DND-41 (cell line): ENCODE results near the gene ZNF180.

ENCODE experiments used
- ATAC-seq: fragments of 200-7000 bp; cut with Tn5 transposase; 3 replicates; pipeline ENCODE4 v1.9.1; 2021; ENCODE audit warnings: low read depth; ENCODE audit not compliant: insufficient read depth
- DNase-seq: peaks from one replicate; pipeline ENCODE4 v3.0.0-alpha.2; 2020
- H2AFZ ChIP-seq: 2 replicates; pipeline ENCODE4 v1.6.0; 2012; ENCODE audit warnings: low read depth, low read length
- H3K27ac ChIP-seq: 2 replicates; pipeline ENCODE4 v1.5.1; 2012; ENCODE audit warnings: low read length, inconsistent platforms
- H3K27me3 ChIP-seq: fragments of 200-600 bp; sonication (generic); 2 replicates; pipeline ENCODE4 v1.6.0; 2012; ENCODE audit warnings: low read length, mild to moderate bottlenecking, inconsistent platforms; ENCODE audit not compliant: insufficient read depth, poor library complexity
- H3K36me3 ChIP-seq: 2 replicates; pipeline ENCODE4 v1.5.1; 2012; ENCODE audit warnings: low read length, inconsistent platforms; ENCODE audit not compliant: insufficient read depth
- H3K4me1 ChIP-seq: 2 replicates; pipeline ENCODE4 v1.5.1; 2012; ENCODE audit warnings: mild to moderate bottlenecking, low read length; ENCODE audit not compliant: insufficient read depth
- H3K4me2 ChIP-seq: 2 replicates; pipeline ENCODE4 v1.6.0; 2012; ENCODE audit warnings: mild to moderate bottlenecking, moderate library complexity, low read length, inconsistent platforms; ENCODE audit not compliant: insufficient read depth
- H3K4me3 ChIP-seq, 2 experiments: fragments of 200-600 bp in 1 of 2; shearing (Covaris generic) in 1 of 2; 2 replicates each; pipeline ENCODE4 v1.5.1; 2012 to 2016; ENCODE audit warnings: inconsistent platforms in 2 of 2, low read length in 2 of 2, mild to moderate bottlenecking in 2 of 2, low read depth in 1 of 2, moderate library complexity in 1 of 2
- H3K79me2 ChIP-seq: 2 replicates; pipeline ENCODE4 v1.6.0; 2012; ENCODE audit warnings: low read length, inconsistent platforms; ENCODE audit not compliant: insufficient read depth
- H3K9ac ChIP-seq: 2 replicates; pipeline ENCODE4 v1.6.0; 2012; ENCODE audit warnings: low read depth, mild to moderate bottlenecking, inconsistent platforms, low read length, moderate library complexity
- H3K9me3 ChIP-seq: 2 replicates; pipeline ENCODE4 v1.5.1; 2012; ENCODE audit warnings: low read length, moderate library complexity, mild to moderate bottlenecking, inconsistent platforms; ENCODE audit not compliant: insufficient read depth, severe bottlenecking
- H4K20me1 ChIP-seq: 2 replicates; pipeline ENCODE4 v1.6.0; 2012; ENCODE audit warnings: low read length; ENCODE audit not compliant: insufficient read depth
- CTCF ChIP-seq: IDR thresholded peaks from 2 replicates; pipeline ENCODE4 v1.5.1; 2012; ENCODE audit warnings: borderline replicate concordance, low read length, moderate library complexity, mild to moderate bottlenecking; ENCODE audit not compliant: poor library complexity, severe bottlenecking; ENCODE audit errors: extremely low read depth
- EZH2 ChIP-seq: IDR thresholded peaks from 3 replicates; pipeline ENCODE4 v1.6.1; 2012; ENCODE audit warnings: borderline replicate concordance, low read depth, mild to moderate bottlenecking, moderate library complexity, low read length, inconsistent platforms; ENCODE audit not compliant: severe bottlenecking

Gene ZNF180

GRCh38 chr19:44430956-44431355 lies 69.4 kb downstream of the ZNF180 start:
- Histone ChIP-seq H3K4me1 (no peaks in the 10 kb centered on the region), H3K4me3 (no peak overlapping the region), H3K9me3 (peaks cover 2% of the 10 kb centered on the region), H3K27ac (no peak overlapping the region), H3K79me2 (no peaks in the 10 kb centered on the region), H4K20me1 (no peaks in the 10 kb centered on the region), H2AFZ (no peak overlapping the region), H3K27me3 (no peaks in the 10 kb centered on the region), H3K36me3 (no peaks in the 10 kb centered on the region), H3K9ac (no peak overlapping the region), H3K4me2 (no peak overlapping the region)
- no peak for TF ChIP-seq EZH2
- no peak for TF ChIP-seq CTCF
- DNase-seq (no peak), ATAC-seq (no peak)
